Right lobe of liver (tissue), 6 donors: ENCODE measurements around the gene KIF2A. TPM values are rescaled to one million over a fixed set of nuclear protein-coding genes. Genes with fewer than 3 reads are reported as not detected.

Source experiments
- ATAC-seq, 4 donors: fragments of 200-7000 bp; cut with Tn5 transposase; one replicate each; pipeline ENCODE4 v1.9.1; 2020; ENCODE audit warnings: mild to moderate bottlenecking in 4 of 4, moderate library complexity in 4 of 4
- DNase-seq, 3 donors: peaks; one replicate each; pipeline ENCODE4 v3.0.0-alpha.2; 2020
- H3K27ac ChIP-seq, 3 donors: fragments of 200-600 bp; one replicate each; pipeline ENCODE4 v1.8.0; 2022
- H3K27me3 ChIP-seq, 2 donors: fragments of 200-600 bp; one replicate each; pipeline ENCODE4 v1.8.0; 2022
- H3K36me3 ChIP-seq, 4 donors: fragments of 200-600 bp; sonication (generic) in 1 of 4; one replicate each; pipeline versions ENCODE4 v1.5.1 to v1.8.0; 2017 to 2022; ENCODE audit warnings: control low read depth in 1 of 4
- H3K4me1 ChIP-seq, 4 donors: fragments of 200-600 bp; sonication (generic) in 1 of 4; one replicate each; pipeline versions ENCODE4 v1.5.1 to v1.8.0; 2017 to 2022; ENCODE audit warnings: control low read depth in 1 of 4
- H3K4me3 ChIP-seq, 3 donors: fragments of 200-600 bp; one replicate each; pipeline ENCODE4 v1.8.0; 2022
- H3K9me3 ChIP-seq, 4 donors: fragments of 200-600 bp; sonication (generic) in 1 of 4; one replicate each; pipeline versions ENCODE4 v1.5.1 to v1.8.0; 2017 to 2022; ENCODE audit warnings: control low read depth in 1 of 4
- POLR2A ChIP-seq: fragments of 450-650 bp; IDR thresholded peaks from one replicate; pipeline ENCODE4 v1.6.1; 2017; ENCODE audit warnings: antibody characterized with exemption, mild to moderate bottlenecking
- WGBS: methylation state at CpG from one replicate; pipeline ENCODE4 v1.1.6; 2018; ENCODE audit warnings: low coverage, low lambda C conversion rate; ENCODE audit not compliant: insufficient coverage; ENCODE audit errors: missing lambda C conversion rate; 5-methylcytosine and 5-hydroxymethylcytosine counted together
- intact Hi-C, 2 donors: fragments of 100-400 bp; cut with DNase I; formaldehyde crosslinking; loops; one replicate each; pipeline versions ENCODE4 v1.11.2 to v1.14.1; 2022
- total RNA-seq, 6 experiments: library from RNA; depleted of rRNA in 2 of 6; stranded (reverse); fragments of >200 nt in 2 of 6; fragmentation: NEBNext Ultra II Directional in 3 of 6; extraction: Animal tissue kit (Norgen Biotek cat#: 25700) in 3 of 6; gene quantifications; one replicate each; pipeline versions ENCODE4 v1.1.0 to v1.2.4, GENCODE V29; 2016 to 2023
- TF ChIP-seq, protein P1 (sequence below), 4 donors: fragments of 200-600 bp in 3 of 4; fragments of 450-650 bp in 1 of 4; IDR thresholded peaks; one replicate each; pipeline versions ENCODE4 v1.5.1 to v1.8.0; 2016 to 2022; ENCODE audit warnings: antibody characterized with exemption in 4 of 4, mild to moderate bottlenecking in 2 of 4
- donor health status: DM: no; HTN: yes; CAD: no.
- donor health status: DM: no; HTN: no; CAD: no.
- donor health status: DM: no; HTN: no; CAD: no.
- donor health status: DM: no; HTN: yes; CAD: no.
- donor health status: DM: no; HTN: yes; CAD: no.

The KIF2A gene
- total RNA-seq, 6 experiments from 2014 or later: 4.9 to 10.2 (median 6.7) TPM

DNA sequence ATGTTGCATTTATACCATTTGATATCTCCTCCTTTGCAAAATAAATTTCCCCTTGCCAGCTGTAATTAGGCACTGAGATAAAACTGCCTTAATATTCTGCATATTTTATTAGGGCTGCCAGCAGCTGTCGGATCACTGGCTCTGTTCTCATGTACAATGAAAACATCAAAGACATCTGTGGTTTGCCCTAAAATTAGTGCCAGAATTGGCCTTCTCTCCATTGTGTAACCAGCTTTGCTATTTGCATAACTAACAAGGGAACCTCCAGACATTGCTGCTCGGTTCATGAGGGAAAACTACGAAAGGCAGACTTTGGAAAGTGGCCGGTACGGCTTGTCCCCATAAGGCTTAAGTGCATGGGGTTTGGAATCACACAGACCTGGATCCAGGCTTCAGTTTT is 45.5 kb upstream of the KIF2A start:
- H3K4me1 ChIP-seq: no peaks in the 10 kb centered on the region
- ATAC-seq (no peak), DNase-seq (no peak)
- WGBS: 45% methylated on average over 5 of the region's 5 CpGs
- TF ChIP-seq, protein P1, sequence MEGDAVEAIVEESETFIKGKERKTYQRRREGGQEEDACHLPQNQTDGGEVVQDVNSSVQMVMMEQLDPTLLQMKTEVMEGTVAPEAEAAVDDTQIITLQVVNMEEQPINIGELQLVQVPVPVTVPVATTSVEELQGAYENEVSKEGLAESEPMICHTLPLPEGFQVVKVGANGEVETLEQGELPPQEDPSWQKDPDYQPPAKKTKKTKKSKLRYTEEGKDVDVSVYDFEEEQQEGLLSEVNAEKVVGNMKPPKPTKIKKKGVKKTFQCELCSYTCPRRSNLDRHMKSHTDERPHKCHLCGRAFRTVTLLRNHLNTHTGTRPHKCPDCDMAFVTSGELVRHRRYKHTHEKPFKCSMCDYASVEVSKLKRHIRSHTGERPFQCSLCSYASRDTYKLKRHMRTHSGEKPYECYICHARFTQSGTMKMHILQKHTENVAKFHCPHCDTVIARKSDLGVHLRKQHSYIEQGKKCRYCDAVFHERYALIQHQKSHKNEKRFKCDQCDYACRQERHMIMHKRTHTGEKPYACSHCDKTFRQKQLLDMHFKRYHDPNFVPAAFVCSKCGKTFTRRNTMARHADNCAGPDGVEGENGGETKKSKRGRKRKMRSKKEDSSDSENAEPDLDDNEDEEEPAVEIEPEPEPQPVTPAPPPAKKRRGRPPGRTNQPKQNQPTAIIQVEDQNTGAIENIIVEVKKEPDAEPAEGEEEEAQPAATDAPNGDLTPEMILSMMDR (IDR thresholded peaks at IDR 0.05): no peak
- no peak for TF ChIP-seq POLR2A
- intact Hi-C loops: no loop called here
- no peaks in the 10 kb centered on the region for H3K9me3 ChIP-seq
- H3K27ac ChIP-seq: no peak overlapping the region
- no peaks in the 10 kb centered on the region for H3K27me3 ChIP-seq
- no peaks in the 10 kb centered on the region for H3K36me3 ChIP-seq
- H3K4me3 ChIP-seq: no peak overlapping the region

DNA sequence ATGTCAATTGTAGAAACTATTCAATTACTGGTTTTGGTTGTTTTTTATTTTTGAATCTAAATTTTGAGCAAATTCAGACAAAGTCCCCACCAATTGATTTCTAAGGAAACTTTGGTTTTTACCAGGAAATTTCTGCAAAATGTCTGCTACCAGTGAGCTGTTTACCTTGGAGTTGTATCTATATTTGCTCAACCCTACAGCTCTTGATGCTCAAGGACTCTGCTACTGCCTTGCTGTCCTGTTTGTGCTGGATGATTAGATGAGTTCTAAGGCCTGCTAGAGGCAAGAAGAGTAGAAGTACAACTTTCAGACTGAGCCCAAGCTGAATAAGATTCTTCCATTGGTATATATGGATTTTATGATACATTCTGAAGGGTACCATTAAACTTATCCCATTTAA is 42.6 kb upstream of the KIF2A start:
- Histone ChIP-seq H3K27me3 (no peaks in the 10 kb centered on the region), H3K4me3 (no peak overlapping the region), H3K4me1 (no peaks in the 10 kb centered on the region), H3K9me3 (no peaks in the 10 kb centered on the region), H3K27ac (no peak overlapping the region), H3K36me3 (no peaks in the 10 kb centered on the region)
- intact Hi-C loops: no loop called here
- DNase-seq: no peak
- no peak for ATAC-seq
- TF ChIP-seq POLR2A: no peak
- TF ChIP-seq, protein P1 (IDR thresholded peaks at IDR 0.05): no peak

DNA sequence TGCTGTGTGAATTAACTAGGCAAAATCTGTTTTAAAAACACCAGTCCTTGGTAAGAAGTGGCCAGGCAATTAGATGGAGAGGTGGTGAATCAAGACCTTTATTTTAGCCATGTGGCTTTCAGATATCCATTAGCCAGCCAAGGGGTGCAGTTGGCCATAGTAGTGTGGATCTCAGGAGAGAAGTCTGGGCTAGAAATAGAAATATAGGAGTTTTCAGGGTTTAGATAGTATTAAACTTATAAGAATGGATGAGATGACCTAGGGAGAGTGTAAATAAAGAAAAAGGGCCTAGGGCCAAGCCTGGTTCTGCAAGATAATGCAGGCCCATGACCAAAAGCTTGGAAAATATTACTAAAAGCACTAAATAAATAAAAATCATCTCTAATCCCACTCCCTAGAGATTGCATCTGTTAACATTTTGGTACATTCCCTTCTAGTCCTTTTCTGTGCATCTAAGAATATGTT is 40.3 kb upstream of the KIF2A start:
- no peak for DNase-seq
- Histone ChIP-seq H3K27me3 (no peaks in the 10 kb centered on the region), H3K4me1 (no peaks in the 10 kb centered on the region), H3K36me3 (no peaks in the 10 kb centered on the region), H3K9me3 (no peaks in the 10 kb centered on the region), H3K27ac (no peak overlapping the region), H3K4me3 (no peak overlapping the region)
- intact Hi-C loops: no loop called here
- no peak for ATAC-seq
- TF ChIP-seq POLR2A: no peak
- TF ChIP-seq, protein P1 (IDR thresholded peaks at IDR 0.05): no peak

DNA sequence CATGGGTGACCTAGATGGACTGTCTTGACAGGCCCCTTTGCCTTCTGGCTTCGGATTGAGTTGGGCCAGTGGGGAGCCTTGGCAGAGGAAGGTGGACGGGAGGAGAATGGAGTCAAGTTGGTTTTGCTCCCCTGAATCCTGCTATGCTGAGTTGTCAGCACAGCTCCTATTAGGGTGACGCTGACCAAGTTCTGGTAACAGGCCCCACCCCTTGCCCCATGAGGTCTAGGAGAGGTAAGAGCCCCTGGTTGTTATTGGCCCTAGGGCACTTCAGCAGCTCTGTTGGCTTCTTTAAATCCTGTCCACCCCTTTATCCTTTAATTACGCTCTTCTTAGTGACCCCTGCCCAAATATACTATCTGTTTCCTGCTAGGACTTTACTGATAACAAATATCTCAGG is 39.4 kb upstream of the KIF2A start:
- 96% methylated on average over 4 of the region's 4 CpGs for WGBS
- Histone ChIP-seq H3K27ac (no peak overlapping the region), H3K36me3 (no peaks in the 10 kb centered on the region), H3K4me1 (no peaks in the 10 kb centered on the region), H3K4me3 (no peak overlapping the region), H3K27me3 (no peaks in the 10 kb centered on the region), H3K9me3 (no peaks in the 10 kb centered on the region)
- TF ChIP-seq, protein P1 (IDR thresholded peaks at IDR 0.05): no peak
- TF ChIP-seq POLR2A: no peak
- no peak for DNase-seq
- ATAC-seq: peak in 1 of 4 donors; percentile 23
- intact Hi-C loops: no loop called here

DNA sequence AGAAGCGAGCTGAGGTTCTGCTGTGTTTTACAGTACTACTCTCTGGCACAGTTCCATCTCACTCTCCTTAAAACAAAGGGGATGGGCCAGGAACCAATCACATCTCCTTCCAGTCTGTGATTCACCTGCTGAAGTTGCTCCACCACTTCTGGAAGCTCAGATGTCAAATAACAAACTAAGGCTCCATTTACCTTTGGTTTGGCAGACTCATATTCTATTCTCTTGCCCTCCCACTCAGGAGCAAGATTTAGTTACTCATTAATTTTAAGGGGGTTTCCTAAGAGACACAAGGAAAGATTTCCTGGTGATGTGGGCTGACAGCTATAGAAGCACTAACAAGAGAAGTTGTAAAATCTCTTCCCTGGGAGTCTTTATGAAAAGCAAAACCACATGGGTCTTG is 37.8 kb upstream of the KIF2A start:
- Histone ChIP-seq H3K27me3 (no peaks in the 10 kb centered on the region), H3K36me3 (no peaks in the 10 kb centered on the region), H3K4me3 (no peak overlapping the region), H3K4me1 (no peaks in the 10 kb centered on the region), H3K9me3 (no peaks in the 10 kb centered on the region), H3K27ac (no peak overlapping the region)
- TF ChIP-seq, protein P1 (IDR thresholded peaks at IDR 0.05): no peak
- TF ChIP-seq POLR2A: no peak
- 78% methylated on average over 1 of the region's 1 CpG for WGBS
- intact Hi-C loops: no loop called here
- ATAC-seq (peak in 1 of 4 donors; percentile 42), DNase-seq (no peak)
